Measurements from ENCODE around the gene SNX14. TPM values are rescaled to one million over a fixed set of nuclear protein-coding genes. Genes with fewer than 3 reads are reported as not detected.
"Not testable (repeated sequence)": the region's sequence is repeated elsewhere in the genome, so short reads cannot be mapped to it uniquely, and the experiment has no call there.

The SNX14 gene
- total and polyA plus RNA-seq, 10 of the 15 experiments (the other 5 are each of a cell fraction or from before 2014, with no cell fraction given), result 34.2 to 122 (median 51.0) TPM

GRCh38 chr6:85585741-85586140 is 7.9 kb downstream of the SNX14 start (continued):
- TF ChIP-seq CEBPZ (IDR thresholded peaks at IDR 0.05; ENCODE audit: low read depth, low read length) (no peak), ZBTB11 (CRISPR knock-in tag; IDR thresholded peaks at IDR 0.05) (no peak), ZNF274 (IDR thresholded peaks at IDR 0.05; ENCODE audit: insufficient read depth, insufficient read length) (no peak), IKZF2 (IDR thresholded peaks at IDR 0.05) (no peak), USF2 (IDR thresholded peaks at IDR 0.05; ENCODE audit: borderline replicate concordance, low read depth, low read length) (no peak), HDAC2 (IDR thresholded peaks at IDR 0.05) (no peak), EED (IDR thresholded peaks at IDR 0.05; ENCODE audit: low read depth) (no peak)

- H2AFZ ChIP-seq (ENCODE audit: control insufficient read depth, low read depth, low read length); ATAC-seq; H3K36me3 ChIP-seq (ENCODE audit: control insufficient read depth in 2 of 2, insufficient read depth in 2 of 2, low read length in 1 of 2); BruUV-seq (replicated peaks); H3K4me1 ChIP-seq (ENCODE audit: control insufficient read depth, insufficient read depth, low read length); RAD21 ChIA-PET (ENCODE audit: unreplicated experiment); FAIRE-seq; POLR2A ChIA-PET; DNase-seq (ENCODE audit: low read depth, low spot score); H3K4me2 ChIP-seq (ENCODE audit: control insufficient read depth, insufficient read depth); H3K27me3 ChIP-seq (replicated peaks in 1 of 2; ENCODE audit: control insufficient read depth in 2 of 2, insufficient read depth in 2 of 2, low read length in 1 of 2); H4K20me1 ChIP-seq (ENCODE audit: control insufficient read depth, insufficient read depth); in situ Hi-C loops (cut with MboI); H3K9me3 ChIP-seq (replicated peaks; ENCODE audit: control insufficient read depth, insufficient read depth, low read length); intact Hi-C loops (cut with micrococcal nuclease; ENCODE audit: unreplicated experiment); CTCF ChIA-PET; H3K4me3 ChIP-seq; H3K9ac ChIP-seq (ENCODE audit: control insufficient read depth, insufficient read depth, low read length); H3K27ac ChIP-seq (ENCODE audit: control insufficient read depth, insufficient read depth): not testable (repeated sequence)
- peaks cover 12% of the 10 kb centered on the region for H3K79me2 ChIP-seq (ENCODE audit: control insufficient read depth, insufficient read depth, low read length)
- WGBS (ENCODE audit: insufficient coverage, insufficient replicate concordance, low lambda C conversion rate, missing lambda C conversion rate), result 96% methylated on average over 4 of the region's 4 CpGs
- SMC1A ChIA-PET (ENCODE audit: uncharacterized antibody, unreplicated experiment), result interaction anchor here (1.4 kb wide), 1 partner anchor 76 kb away, joined by 3 read pairs; no protein-coding TSS in a partner anchor
Observed at GRCh38 chr6:85582832-85583231, 10.8 kb downstream of the SNX14 start.
